Stomach (tissue), 9 donors: ENCODE measurements around the gene MBP. TPM values are rescaled to one million over a fixed set of nuclear protein-coding genes. Genes with fewer than 3 reads are reported as not detected.

Experiments
- DNase-seq, 2 donors: peaks; one replicate each; pipeline versions ENCODE4 v3.0.0 to v3.0.0-alpha.2; 2013 to 2019
- H3K27ac ChIP-seq, 5 donors: fragments of 200-600 bp in 4 of 5; sonication (generic) in 4 of 5; one replicate each; pipeline ENCODE4 v1.5.1; 2013 to 2019; ENCODE audit warnings: mild to moderate bottlenecking in 1 of 5, moderate library complexity in 1 of 5
- H3K27me3 ChIP-seq, 3 donors: fragments of 200-600 bp; sonication (generic); one replicate each; pipeline ENCODE4 v1.5.1; 2017 to 2019; ENCODE audit warnings: mixed run types in 1 of 3
- H3K36me3 ChIP-seq, 4 donors: fragments of 200-600 bp; sonication (generic); 1 replicate in 3 of 4; 2 replicates in 1 of 4; pipeline ENCODE4 v1.5.1; 2016 to 2019
- H3K4me1 ChIP-seq, 4 donors: fragments of 200-600 bp; sonication (generic); one replicate each; pipeline ENCODE4 v1.5.1; 2016 to 2019
- H3K4me3 ChIP-seq, 4 donors: fragments of 200-600 bp; sonication (generic) in 3 of 4; one replicate each; pipeline ENCODE4 v1.5.1; 2016 to 2019; ENCODE audit warnings: mild to moderate bottlenecking in 1 of 4
- H3K9me3 ChIP-seq, 4 donors: fragments of 200-600 bp; sonication (generic); one replicate each; pipeline ENCODE4 v1.5.1; 2016 to 2019
- EP300 ChIP-seq: sonication (generic); formaldehyde crosslinking; IDR thresholded peaks from one replicate; pipeline ENCODE4 v1.6.1; 2017; ENCODE audit warnings: antibody characterized with exemption
- POLR2A ChIP-seq, 4 donors: fragments of 450-650 bp; IDR thresholded peaks; one replicate each; pipeline ENCODE4 v1.6.1; 2016; ENCODE audit warnings: antibody characterized with exemption in 4 of 4, control low read depth in 2 of 4, mild to moderate bottlenecking in 1 of 4, moderate library complexity in 1 of 4
- POLR2AphosphoS5 ChIP-seq, 3 donors: sonication (generic); formaldehyde crosslinking; IDR thresholded peaks; one replicate each; pipeline ENCODE4 v1.6.1; 2016; ENCODE audit warnings: antibody characterized with exemption in 3 of 3
- WGBS, 5 donors: extraction: QIAGEN DNeasy Blood & Tissue Kit in 3 of 5; methylation state at CpG; one replicate each; pipeline versions ENCODE4 v1.1.5 to v1.1.7; 2013 to 2018; 5-methylcytosine and 5-hydroxymethylcytosine counted together
- intact Hi-C: fragments of 100-400 bp; cut with DNase I; formaldehyde crosslinking; loops from one replicate; pipeline ENCODE4 v1.15.1; 2023; ENCODE audit warnings: low total_unique reads
- polyA plus RNA-seq, 3 donors: library from polyadenylated mRNA; stranded (reverse); fragments of 200-250 nt; gene quantifications; one replicate each; pipeline ENCODE4 v1.2.3, GENCODE V29; 2013
- total RNA-seq, 5 donors: library from RNA; depleted of rRNA; stranded (reverse); fragments of >200 nt; gene quantifications; one replicate each; pipeline versions ENCODE4 v1.1.0 to v1.2.3, GENCODE V29; 2014 to 2016
- TF ChIP-seq, protein P1 (sequence below), 7 experiments: fragments of 450-650 bp in 4 of 7; fragments of 200-600 bp in 3 of 7; sonication (generic) in 3 of 7; IDR thresholded peaks; one replicate each; pipeline ENCODE4 v1.5.1; 2016 to 2019; ENCODE audit warnings: antibody characterized with exemption in 7 of 7, control low read depth in 2 of 7, mild to moderate bottlenecking in 1 of 7
- donor health status: healthy with polysubstance abuse.
- donor health status: Bipolar disorder and iron deficiency.
- donor health status: healthy.

The MBP gene
- total and polyA plus RNA-seq, 8 donors, result 7.9 to 407 (median 33.3) TPM

DNA sequence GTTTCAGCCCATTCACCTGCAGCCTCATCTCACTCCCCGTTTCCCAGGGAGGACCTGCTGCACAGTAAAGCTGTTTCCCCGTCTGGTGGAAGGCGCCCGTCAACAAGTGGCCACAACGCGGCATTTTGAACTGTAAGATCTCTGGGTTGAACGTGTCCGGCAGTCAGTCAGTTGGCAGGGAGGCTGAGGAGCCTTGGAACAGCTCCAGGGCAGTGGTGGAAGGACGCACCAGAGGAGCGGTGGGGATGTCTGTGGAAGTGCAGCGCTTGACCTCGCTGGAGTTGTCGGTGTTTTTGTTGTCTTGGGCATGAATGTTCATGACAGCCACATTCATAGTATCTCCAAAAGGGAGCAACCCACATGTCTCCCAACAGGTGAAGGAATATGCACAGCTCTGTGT lies 31.4 kb upstream of the MBP start:
- no peak for DNase-seq
- H3K4me3 ChIP-seq, result no peak overlapping the region
- no peaks in the 10 kb centered on the region for H3K9me3 ChIP-seq
- H3K36me3 ChIP-seq, result no peaks in the 10 kb centered on the region
- 86 to 93% (median 90%) methylated on average over 13 of the region's 13 CpGs for WGBS, 5 donors
- intact Hi-C loops, result no loop called here
- no peak overlapping the region for H3K27ac ChIP-seq
- no peaks in the 10 kb centered on the region for H3K4me1 ChIP-seq
- peaks cover 0 to 21% (median 0%) of the 10 kb centered on the region in 3 donors for H3K27me3 ChIP-seq
- TF ChIP-seq EP300, result no peak
- TF ChIP-seq, protein P1, sequence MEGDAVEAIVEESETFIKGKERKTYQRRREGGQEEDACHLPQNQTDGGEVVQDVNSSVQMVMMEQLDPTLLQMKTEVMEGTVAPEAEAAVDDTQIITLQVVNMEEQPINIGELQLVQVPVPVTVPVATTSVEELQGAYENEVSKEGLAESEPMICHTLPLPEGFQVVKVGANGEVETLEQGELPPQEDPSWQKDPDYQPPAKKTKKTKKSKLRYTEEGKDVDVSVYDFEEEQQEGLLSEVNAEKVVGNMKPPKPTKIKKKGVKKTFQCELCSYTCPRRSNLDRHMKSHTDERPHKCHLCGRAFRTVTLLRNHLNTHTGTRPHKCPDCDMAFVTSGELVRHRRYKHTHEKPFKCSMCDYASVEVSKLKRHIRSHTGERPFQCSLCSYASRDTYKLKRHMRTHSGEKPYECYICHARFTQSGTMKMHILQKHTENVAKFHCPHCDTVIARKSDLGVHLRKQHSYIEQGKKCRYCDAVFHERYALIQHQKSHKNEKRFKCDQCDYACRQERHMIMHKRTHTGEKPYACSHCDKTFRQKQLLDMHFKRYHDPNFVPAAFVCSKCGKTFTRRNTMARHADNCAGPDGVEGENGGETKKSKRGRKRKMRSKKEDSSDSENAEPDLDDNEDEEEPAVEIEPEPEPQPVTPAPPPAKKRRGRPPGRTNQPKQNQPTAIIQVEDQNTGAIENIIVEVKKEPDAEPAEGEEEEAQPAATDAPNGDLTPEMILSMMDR (IDR thresholded peaks at IDR 0.05), result no peak
- no peak for TF ChIP-seq POLR2AphosphoS5 (IDR thresholded peaks at IDR 0.05)

DNA sequence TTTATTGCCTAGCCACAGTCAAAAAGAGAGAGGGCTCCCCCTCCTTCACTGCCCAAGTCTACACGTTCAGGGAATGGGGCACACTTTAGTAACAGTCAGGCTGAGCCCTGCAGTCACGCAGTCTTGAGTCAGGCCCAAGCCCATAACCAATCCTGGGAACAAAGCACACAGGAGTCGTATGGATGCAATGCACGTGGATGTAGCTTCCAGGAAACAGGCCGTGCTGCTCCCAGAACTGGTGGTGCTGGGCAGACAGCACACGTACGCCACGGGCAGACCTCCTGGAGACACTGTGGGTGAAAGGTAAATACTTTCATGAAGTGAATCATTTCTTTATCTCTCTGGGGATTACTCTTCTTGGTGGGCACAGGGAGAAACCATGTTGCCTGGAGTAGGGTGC lies 30.0 kb upstream of the MBP start:
- no peaks in the 10 kb centered on the region for H3K4me1 ChIP-seq
- no peak for TF ChIP-seq POLR2A (IDR thresholded peaks at IDR 0.05)
- TF ChIP-seq EP300, result no peak
- TF ChIP-seq, protein P1 (IDR thresholded peaks at IDR 0.05), result no peak
- TF ChIP-seq POLR2AphosphoS5 (IDR thresholded peaks at IDR 0.05), result no peak
- H3K27me3 ChIP-seq, result peaks cover 0 to 21% (median 0%) of the 10 kb centered on the region in 3 donors
- no peak overlapping the region for H3K4me3 ChIP-seq
- H3K9me3 ChIP-seq, result no peaks in the 10 kb centered on the region
- WGBS, 5 donors, result 69 to 85% (median 73%) methylated on average over 8 of the region's 8 CpGs
- no peak overlapping the region for H3K27ac ChIP-seq
- H3K36me3 ChIP-seq, result no peaks in the 10 kb centered on the region
- no peak for DNase-seq
- intact Hi-C loops, result no loop called here

GRCh38 chr18:77161961-77162360 lies 29.4 kb upstream of the MBP start:
- no peak for DNase-seq
- no peak overlapping the region for H3K27ac ChIP-seq
- H3K27me3 ChIP-seq, result peaks cover 0 to 21% (median 0%) of the 10 kb centered on the region in 3 donors
- 63 to 75% (median 66%) methylated on average over 5 of the region's 5 CpGs for WGBS, 5 donors
- no peaks in the 10 kb centered on the region for H3K4me1 ChIP-seq
- intact Hi-C loops, result no loop called here
- no peak overlapping the region for H3K4me3 ChIP-seq
- H3K9me3 ChIP-seq, result no peaks in the 10 kb centered on the region
- H3K36me3 ChIP-seq, result no peaks in the 10 kb centered on the region
- TF ChIP-seq, protein P1 (IDR thresholded peaks at IDR 0.05), result no peak
- no peak for TF ChIP-seq POLR2AphosphoS5 (IDR thresholded peaks at IDR 0.05)
- TF ChIP-seq POLR2A (IDR thresholded peaks at IDR 0.05), result no peak

- H3K4me1 ChIP-seq, result no peaks in the 10 kb centered on the region
- peaks cover 0 to 21% (median 0%) of the 10 kb centered on the region in 3 donors for H3K27me3 ChIP-seq
- no peak for DNase-seq
- 68 to 87% (median 76%) methylated on average over 7 of the region's 7 CpGs for WGBS, 5 donors
- H3K36me3 ChIP-seq, result no peaks in the 10 kb centered on the region
- H3K4me3 ChIP-seq, result no peak overlapping the region
- no peak for TF ChIP-seq POLR2AphosphoS5 (IDR thresholded peaks at IDR 0.05)
- TF ChIP-seq, protein P1 (IDR thresholded peaks at IDR 0.05), result no peak
- TF ChIP-seq POLR2A (IDR thresholded peaks at IDR 0.05), result no peak
- no peak for TF ChIP-seq EP300
- no peaks in the 10 kb centered on the region for H3K9me3 ChIP-seq
- H3K27ac ChIP-seq, result no peak overlapping the region
- intact Hi-C loops, result no loop called here
These were observed 28.8 kb upstream of the MBP start for GRCh38 chr18:77161383-77161782.
